Gastroesophageal sphincter (tissue), 4 donors: ENCODE data around the gene BRI3BP. TPM values are rescaled to one million over a fixed set of nuclear protein-coding genes. Genes with fewer than 3 reads are reported as not detected.

ENCODE experiments used
- ATAC-seq: fragments of 150-250 bp; one replicate; pipeline ENCODE4 v1.9.1; 2016; ENCODE audit warnings: mild to moderate bottlenecking, moderate library complexity
- H3K27ac ChIP-seq, 4 donors: fragments of 200-600 bp; sonication (generic) in 3 of 4; 1 replicate in 3 of 4; 2 replicates in 1 of 4; pipeline ENCODE4 v1.5.1; 2016 to 2019
- H3K27me3 ChIP-seq: fragments of 200-600 bp; sonication (generic); one replicate; pipeline ENCODE4 v1.5.1; 2019
- H3K36me3 ChIP-seq, 2 donors: fragments of 200-600 bp; sonication (generic); one replicate each; pipeline ENCODE4 v1.5.1; 2019; ENCODE audit warnings: control low read depth in 1 of 2
- H3K4me1 ChIP-seq, 3 donors: fragments of 200-600 bp; sonication (generic); 1 replicate in 2 of 3; 2 replicates in 1 of 3; pipeline ENCODE4 v1.5.1; 2016 to 2019; ENCODE audit warnings: control low read depth in 2 of 3
- H3K4me3 ChIP-seq, 2 donors: fragments of 200-600 bp; sonication (generic); one replicate each; pipeline ENCODE4 v1.5.1; 2019; ENCODE audit warnings: mild to moderate bottlenecking in 1 of 2, moderate library complexity in 1 of 2
- H3K9me3 ChIP-seq, 3 donors: fragments of 200-600 bp; sonication (generic); one replicate each; pipeline ENCODE4 v1.5.1; 2017 to 2019; ENCODE audit warnings: control low read depth in 2 of 3
- EP300 ChIP-seq: sonication (generic); formaldehyde crosslinking; IDR thresholded peaks from one replicate; pipeline ENCODE4 v1.6.1; 2017; ENCODE audit warnings: antibody characterized with exemption, mild to moderate bottlenecking
- POLR2A ChIP-seq, 2 donors: fragments of 450-650 bp; IDR thresholded peaks; one replicate each; pipeline ENCODE4 v1.6.1; 2017; ENCODE audit warnings: antibody characterized with exemption in 2 of 2, mild to moderate bottlenecking in 2 of 2, moderate library complexity in 1 of 2
- POLR2AphosphoS5 ChIP-seq: sonication (generic); formaldehyde crosslinking; IDR thresholded peaks from one replicate; pipeline ENCODE4 v1.6.1; 2017; ENCODE audit warnings: antibody characterized with exemption
- WGBS, 2 donors: methylation state at CpG; one replicate each; pipeline ENCODE4 v1.1.5; 2018; ENCODE audit warnings: low coverage in 1 of 2; 5-methylcytosine and 5-hydroxymethylcytosine counted together
- total RNA-seq, 4 donors: library from RNA; depleted of rRNA; stranded (reverse); fragments of >200 nt; gene quantifications; one replicate each; pipeline ENCODE4 v1.1.0, GENCODE V29; 2016
- TF ChIP-seq, protein P1 (sequence below), 4 experiments: fragments of 200-600 bp in 2 of 4; fragments of 450-650 bp in 2 of 4; sonication (generic) in 1 of 4; IDR thresholded peaks; one replicate each; pipeline ENCODE4 v1.5.1; 2017 to 2019; ENCODE audit warnings: antibody characterized with exemption in 4 of 4, mild to moderate bottlenecking in 2 of 4, moderate library complexity in 2 of 4

The BRI3BP gene, protein sequence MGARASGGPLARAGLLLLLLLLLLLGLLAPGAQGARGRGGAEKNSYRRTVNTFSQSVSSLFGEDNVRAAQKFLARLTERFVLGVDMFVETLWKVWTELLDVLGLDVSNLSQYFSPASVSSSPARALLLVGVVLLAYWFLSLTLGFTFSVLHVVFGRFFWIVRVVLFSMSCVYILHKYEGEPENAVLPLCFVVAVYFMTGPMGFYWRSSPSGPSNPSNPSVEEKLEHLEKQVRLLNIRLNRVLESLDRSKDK
- 1 to 10 TPM; 1.9 to 3.1 (median 2.5) TPM for total RNA-seq

DNA sequence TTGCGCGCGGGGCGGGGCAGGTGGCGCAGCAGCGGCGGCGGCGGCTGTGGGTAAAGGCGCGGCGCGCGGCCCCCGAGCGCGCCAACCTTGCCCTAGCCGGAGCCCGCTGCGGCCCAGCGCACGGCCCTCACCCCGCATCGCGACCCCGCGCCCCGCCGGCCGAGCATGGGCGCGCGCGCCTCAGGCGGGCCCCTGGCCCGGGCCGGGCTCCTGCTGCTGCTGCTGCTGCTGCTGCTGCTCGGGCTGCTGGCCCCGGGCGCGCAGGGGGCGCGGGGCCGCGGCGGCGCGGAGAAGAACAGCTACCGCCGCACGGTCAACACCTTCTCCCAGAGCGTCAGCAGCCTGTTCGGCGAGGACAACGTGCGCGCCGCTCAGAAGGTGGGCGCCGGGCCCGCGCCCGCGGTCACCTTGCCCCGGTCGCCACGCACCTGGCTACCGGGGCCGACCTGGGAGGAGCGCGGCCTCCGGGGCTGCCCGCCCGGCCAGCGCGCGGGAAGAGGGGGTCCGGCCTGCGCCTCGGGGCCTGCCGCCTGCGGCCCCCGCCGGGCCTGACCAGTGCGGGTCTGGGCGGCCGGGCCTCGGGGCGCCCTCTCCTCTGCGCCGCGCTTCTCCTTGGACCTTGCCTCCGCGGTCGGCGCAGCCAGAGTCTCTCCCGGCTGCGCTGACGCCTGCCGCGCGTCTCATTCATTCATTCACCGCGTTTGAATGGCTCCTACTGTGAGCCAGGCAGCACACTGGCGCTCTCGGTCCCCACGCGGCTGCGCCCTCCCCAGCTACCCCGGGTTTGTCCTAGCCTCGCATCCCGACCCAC is at the start of gene BRI3BP:
Gene BRI3BP, plus strand, starts transcription at position 20 of the 811 bp plus-strand sequence. Its CDS starts 146 bp downstream, at position 166.
- Histone ChIP-seq H3K27me3 (no peaks in the 10 kb centered on the region), H3K9me3 (no peaks in the 10 kb centered on the region), H3K4me1 (peaks cover 0 to 29% (median 8%) of the 10 kb centered on the region in 3 donors), H3K36me3 (no peaks in the 10 kb centered on the region), H3K4me3 (peak within 1 kb of the TSS; percentile 32 to 77), H3K27ac (no peak within 1 kb of the TSS)
- ATAC-seq: peak; percentile 37
- no peak for TF ChIP-seq EP300
- TF ChIP-seq, protein P1, sequence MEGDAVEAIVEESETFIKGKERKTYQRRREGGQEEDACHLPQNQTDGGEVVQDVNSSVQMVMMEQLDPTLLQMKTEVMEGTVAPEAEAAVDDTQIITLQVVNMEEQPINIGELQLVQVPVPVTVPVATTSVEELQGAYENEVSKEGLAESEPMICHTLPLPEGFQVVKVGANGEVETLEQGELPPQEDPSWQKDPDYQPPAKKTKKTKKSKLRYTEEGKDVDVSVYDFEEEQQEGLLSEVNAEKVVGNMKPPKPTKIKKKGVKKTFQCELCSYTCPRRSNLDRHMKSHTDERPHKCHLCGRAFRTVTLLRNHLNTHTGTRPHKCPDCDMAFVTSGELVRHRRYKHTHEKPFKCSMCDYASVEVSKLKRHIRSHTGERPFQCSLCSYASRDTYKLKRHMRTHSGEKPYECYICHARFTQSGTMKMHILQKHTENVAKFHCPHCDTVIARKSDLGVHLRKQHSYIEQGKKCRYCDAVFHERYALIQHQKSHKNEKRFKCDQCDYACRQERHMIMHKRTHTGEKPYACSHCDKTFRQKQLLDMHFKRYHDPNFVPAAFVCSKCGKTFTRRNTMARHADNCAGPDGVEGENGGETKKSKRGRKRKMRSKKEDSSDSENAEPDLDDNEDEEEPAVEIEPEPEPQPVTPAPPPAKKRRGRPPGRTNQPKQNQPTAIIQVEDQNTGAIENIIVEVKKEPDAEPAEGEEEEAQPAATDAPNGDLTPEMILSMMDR (IDR thresholded peaks at IDR 0.05): no peak
- no peak for TF ChIP-seq POLR2A (IDR thresholded peaks at IDR 0.05)
- WGBS, 2 donors: no CpG with 5 or more reads among the region's 112 CpGs

DNA sequence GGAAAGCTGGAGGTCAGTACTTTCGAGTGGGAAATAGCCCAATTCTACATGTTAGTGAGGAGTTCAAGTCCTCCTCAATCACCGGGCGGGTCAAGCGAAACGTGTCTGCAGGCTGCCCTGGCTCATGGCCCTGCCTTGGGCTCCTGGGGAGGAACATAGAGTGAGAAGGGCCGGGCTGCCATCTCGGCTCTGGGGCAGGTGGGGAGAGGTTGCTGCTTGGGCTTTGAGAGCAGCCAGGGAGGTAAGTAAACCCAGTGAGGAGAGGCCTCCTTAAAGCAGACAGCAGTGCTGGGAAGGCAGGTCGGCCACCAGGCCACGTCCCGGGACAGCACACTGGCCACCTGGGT is 47.0 kb upstream of the BRI3BP start:
- H3K4me3 ChIP-seq: no peak overlapping the region
- no peaks in the 10 kb centered on the region for H3K4me1 ChIP-seq
- H3K9me3 ChIP-seq: no peaks in the 10 kb centered on the region
- ATAC-seq: no peak
- no peaks in the 10 kb centered on the region for H3K27me3 ChIP-seq
- TF ChIP-seq EP300 (no peak), POLR2AphosphoS5 (no peak), POLR2A (IDR thresholded peaks at IDR 0.05) (no peak)
- TF ChIP-seq, protein P1 (IDR thresholded peaks at IDR 0.05): no peak
- H3K27ac ChIP-seq: no peak overlapping the region
- peaks cover 0 to 70% of the 10 kb centered on the region in 2 donors for H3K36me3 ChIP-seq
- WGBS, 2 donors: 80 to 87% methylated on average over 1 to 3 of the region's 10 CpGs

DNA sequence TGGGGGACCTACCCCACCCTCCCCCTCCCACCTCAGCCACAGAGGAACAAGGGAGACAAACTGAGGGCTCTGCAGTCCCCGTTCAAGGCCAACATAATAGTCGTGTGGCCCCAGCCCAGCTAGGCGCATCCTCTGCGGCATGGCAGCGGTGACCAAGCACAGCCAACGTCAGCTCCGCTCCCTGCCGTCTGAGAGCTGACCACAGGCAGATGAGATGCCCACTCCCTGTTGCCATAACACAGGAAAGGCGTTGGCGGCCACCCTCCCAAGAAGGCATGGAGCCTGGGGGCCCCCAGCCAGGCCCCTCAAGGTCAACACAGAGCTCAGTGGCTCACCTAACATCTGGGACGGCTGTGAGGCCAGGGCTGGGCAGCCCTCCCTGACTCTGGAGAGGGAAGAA is 46.4 kb upstream of the BRI3BP start:
- ATAC-seq: no peak

DNA sequence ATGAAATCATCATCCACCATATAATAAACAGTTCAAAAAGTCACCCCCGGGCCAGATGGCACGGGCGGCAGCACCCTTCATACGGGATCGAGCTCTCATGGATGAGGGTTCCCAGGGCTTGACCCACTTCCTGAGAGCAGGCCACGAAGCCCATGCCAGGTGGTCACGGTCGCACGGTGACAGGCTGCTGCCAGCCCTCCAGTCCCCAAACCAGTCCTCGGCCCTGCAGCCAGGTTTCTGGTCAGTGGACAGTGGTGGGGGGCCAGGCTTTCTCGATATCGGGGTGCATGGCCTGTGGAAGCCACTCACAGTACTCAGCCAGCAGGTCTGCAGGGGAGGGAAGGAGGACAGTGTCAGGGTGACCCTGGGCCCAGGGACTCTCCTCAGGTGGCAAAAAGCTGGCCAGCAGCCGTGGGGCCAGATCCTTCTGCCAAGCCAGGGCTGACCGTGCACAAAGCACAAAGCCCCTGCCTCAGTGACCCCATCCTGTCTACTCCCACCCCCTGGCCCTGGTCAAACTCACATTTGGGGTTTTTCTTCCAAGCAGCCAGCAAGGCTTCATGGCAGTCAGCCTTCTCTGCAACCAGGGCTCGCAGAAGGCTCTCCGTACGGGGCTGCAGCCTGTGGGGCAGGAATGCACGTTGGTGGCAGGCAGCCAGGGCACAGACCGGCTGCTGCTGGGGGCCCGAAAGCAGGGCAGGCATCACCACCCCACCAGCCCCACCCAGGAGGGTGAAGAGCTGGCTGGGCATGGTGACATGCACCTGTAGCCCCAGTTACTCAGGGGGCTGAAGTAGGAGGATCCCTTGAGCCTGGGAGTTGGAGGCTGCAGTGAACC is 45.7 kb upstream of the BRI3BP start:
- H3K27ac ChIP-seq: no peak overlapping the region
- 94% methylated on average over 3 of the region's 20 CpGs; no CpG with 5 or more reads in 1 of the 2 donors for WGBS, 2 donors
- ATAC-seq: no peak
- H3K36me3 ChIP-seq: peaks cover 0 to 84% of the 10 kb centered on the region in 2 donors
- TF ChIP-seq EP300: no peak
- TF ChIP-seq POLR2A (IDR thresholded peaks at IDR 0.05): no peak
- TF ChIP-seq POLR2AphosphoS5: no peak
- TF ChIP-seq, protein P1 (IDR thresholded peaks at IDR 0.05): no peak
- H3K4me3 ChIP-seq: no peak overlapping the region
- no peaks in the 10 kb centered on the region for H3K9me3 ChIP-seq
- H3K4me1 ChIP-seq: no peaks in the 10 kb centered on the region
- no peaks in the 10 kb centered on the region for H3K27me3 ChIP-seq

More for the DNA sequence above, 46.4 kb upstream of the BRI3BP start:
- Histone ChIP-seq H3K4me3 (no peak overlapping the region), H3K36me3 (peaks cover 0 to 76% of the 10 kb centered on the region in 2 donors), H3K9me3 (no peaks in the 10 kb centered on the region), H3K27ac (no peak overlapping the region), H3K27me3 (no peaks in the 10 kb centered on the region), H3K4me1 (no peaks in the 10 kb centered on the region)
- TF ChIP-seq POLR2A (IDR thresholded peaks at IDR 0.05): no peak
- TF ChIP-seq EP300: no peak
- TF ChIP-seq POLR2AphosphoS5: no peak
- TF ChIP-seq, protein P1 (IDR thresholded peaks at IDR 0.05): no peak
- WGBS, 2 donors: no CpG with 5 or more reads among the region's 11 CpGs
